Pulmonary artery endothelial cell (primary cell): ENCODE results near the gene TM2D3. TPM values are rescaled to one million over a fixed set of nuclear protein-coding genes. Genes with fewer than 3 reads are reported as not detected.

Experiments used
- DNase-seq: peaks from one replicate; pipeline ENCODE4 v3.0.0-alpha.2; 2011; ENCODE audit warnings: low read depth, low spot score
- total RNA-seq: library from RNA; depleted of rRNA; stranded (reverse); fragments of >200 nt; gene quantifications from 2 replicates; pipeline ENCODE4 v1.2.3, GENCODE V29; 2014

Gene TM2D3
- total RNA-seq, 1 donor from 2014 or later, result 33.5 TPM

- DNase-seq, result no peak
Observed at GRCh38 chr15:101607108-101607507, 45.1 kb downstream of the TM2D3 start.

GRCh38 chr15:101604124-101604874, 47.9 kb downstream of the TM2D3 start:
- DNase-seq, result no peak

GRCh38 chr15:101602801-101603200, 49.4 kb downstream of the TM2D3 start:
- no peak for DNase-seq

GRCh38 chr15:101600035-101600434, 52.1 kb downstream of the TM2D3 start:
- no peak for DNase-seq

- no peak for DNase-seq
Observed at GRCh38 chr15:101599091-101599490, 53.1 kb downstream of the TM2D3 start.

GRCh38 chr15:101597360-101597928, 54.7 kb downstream of the TM2D3 start:
- no peak for DNase-seq

GRCh38 chr15:101596633-101597032, 55.5 kb downstream of the TM2D3 start:
- DNase-seq, result no peak

Other genes starting within 250 kb of the TM2D3 start
- 0.04 and 0.26 TPM in 2 replicates for gene PCSK6, start 162.7 kb downstream of the TM2D3 start, total RNA-seq
- 6.8 and 8.7 TPM in 2 replicates for gene TARS3, start 72.1 kb upstream of the TM2D3 start, total RNA-seq
- gene OR4F6, start 151.1 kb upstream of the TM2D3 start, total RNA-seq, result not detected in 2 replicates
- gene OR4F15, start 159.8 kb upstream of the TM2D3 start, total RNA-seq, result not detected in 2 replicates